Liver (tissue), 9 donors: Measurements from ENCODE around the gene GNAI2. TPM values are rescaled to one million over a fixed set of nuclear protein-coding genes. Genes with fewer than 3 reads are reported as not detected.

Source experiments
- DNase-seq: peaks from one replicate; pipeline ENCODE4 v3.0.0-alpha.2; 2017; ENCODE audit warnings: low spot score
- H3K27ac ChIP-seq, 2 donors: one replicate each; pipeline ENCODE4 v1.7.0; 2013; ENCODE audit warnings: inconsistent platforms in 2 of 2, low read length in 2 of 2, control low read depth in 1 of 2, low read depth in 1 of 2, mild to moderate bottlenecking in 1 of 2
- H3K27me3 ChIP-seq, 4 donors: one replicate each; pipeline versions ENCODE4 v1.6.1 to v1.7.0; 2013; ENCODE audit warnings: low read length in 3 of 4, inconsistent platforms in 1 of 4, mild to moderate bottlenecking in 1 of 4, moderate library complexity in 1 of 4; ENCODE audit not compliant: control insufficient read depth in 4 of 4, insufficient read depth in 4 of 4
- H3K36me3 ChIP-seq, 4 donors: one replicate each; pipeline versions ENCODE4 v1.6.1 to v1.7.0; 2013; ENCODE audit warnings: low read length in 3 of 4, mild to moderate bottlenecking in 3 of 4, low read depth in 1 of 4, moderate library complexity in 1 of 4; ENCODE audit not compliant: control insufficient read depth in 4 of 4, insufficient read depth in 3 of 4
- H3K4me1 ChIP-seq, 4 donors: one replicate each; pipeline versions ENCODE4 v1.6.1 to v1.7.0; 2013; ENCODE audit warnings: low read length in 3 of 4, mild to moderate bottlenecking in 3 of 4, moderate library complexity in 1 of 4; ENCODE audit not compliant: control insufficient read depth in 4 of 4, insufficient read depth in 4 of 4
- H3K4me3 ChIP-seq, 3 donors: one replicate each; pipeline versions ENCODE4 v1.6.1 to v1.7.0; 2013; ENCODE audit warnings: low read length in 3 of 3, control low read depth in 1 of 3, low read depth in 1 of 3, mild to moderate bottlenecking in 1 of 3
- H3K9ac ChIP-seq, 2 donors: one replicate each; pipeline ENCODE4 v1.7.0; 2013; ENCODE audit warnings: low read length in 2 of 2, mild to moderate bottlenecking in 2 of 2, moderate library complexity in 2 of 2, control low read depth in 1 of 2, low read depth in 1 of 2
- H3K9me3 ChIP-seq, 4 donors: one replicate each; pipeline versions ENCODE4 v1.6.1 to v1.7.0; 2013; ENCODE audit warnings: low read length in 3 of 4; ENCODE audit not compliant: control insufficient read depth in 4 of 4
- FOXA1 ChIP-seq: IDR thresholded peaks from 2 replicates; pipeline ENCODE4 v1.6.1; 2016; ENCODE audit warnings: antibody characterized with exemption
- GABPA ChIP-seq, 2 donors: IDR thresholded peaks in 1 of 2; conservative IDR thresholded peaks in 1 of 2; 2 replicates each; pipeline ENCODE4 v1.6.1; 2016; ENCODE audit warnings: antibody characterized with exemption in 2 of 2, mild to moderate bottlenecking in 1 of 2, moderate library complexity in 1 of 2
- HNF4A ChIP-seq, 2 donors: conservative IDR thresholded peaks; 2 replicates each; pipeline ENCODE4 v1.6.1; 2016; ENCODE audit warnings: antibody characterized with exemption in 2 of 2, mild to moderate bottlenecking in 2 of 2
- JUND ChIP-seq, 2 donors: IDR thresholded peaks; 2 replicates each; pipeline ENCODE4 v1.6.1; 2016; ENCODE audit warnings: antibody characterized with exemption in 2 of 2
- NR2F2 ChIP-seq: IDR thresholded peaks from 2 replicates; pipeline ENCODE4 v1.6.1; 2016; ENCODE audit warnings: antibody characterized with exemption
- RAD21 ChIP-seq, 2 donors: IDR thresholded peaks; 2 replicates each; pipeline ENCODE4 v1.6.1; 2016; ENCODE audit warnings: antibody characterized with exemption in 2 of 2, mild to moderate bottlenecking in 2 of 2
- RXRA ChIP-seq, 2 donors: IDR thresholded peaks; 2 replicates each; pipeline ENCODE4 v1.6.1; 2017 to 2018; ENCODE audit warnings: antibody characterized with exemption in 2 of 2, mild to moderate bottlenecking in 1 of 2
- SP1 ChIP-seq: IDR thresholded peaks from 2 replicates; pipeline ENCODE4 v1.6.1; 2018; ENCODE audit warnings: antibody characterized with exemption, mild to moderate bottlenecking
- TAF1 ChIP-seq: conservative IDR thresholded peaks from 2 replicates; pipeline ENCODE4 v1.6.1; 2016; ENCODE audit warnings: antibody characterized with exemption, mild to moderate bottlenecking
- YY1 ChIP-seq: IDR thresholded peaks from 2 replicates; pipeline ENCODE4 v1.6.1; 2016; ENCODE audit warnings: antibody characterized with exemption, mild to moderate bottlenecking
- WGBS: extraction: QIAGEN DNeasy Blood & Tissue Kit; methylation state at CpG from one replicate; pipeline ENCODE4 v1.1.7; 2013; 5-methylcytosine and 5-hydroxymethylcytosine counted together
- polyA plus RNA-seq, 2 donors: library from polyadenylated mRNA; stranded (reverse) in 1 of 2; unstranded in 1 of 2; fragments of 200-250 nt in 1 of 2; fragments of >200 nt in 1 of 2; fragmentation: Nextera tagmentation in 1 of 2; extraction: Ambion mirVana in 1 of 2; gene quantifications; one replicate each; pipeline versions ENCODE4 v1.2.1 to v1.2.3, GENCODE V29; 2013 to 2015
- total RNA-seq, 2 donors: library from RNA; depleted of rRNA; stranded (reverse); fragments of >200 nt; gene quantifications; one replicate each; pipeline ENCODE4 v1.2.3, GENCODE V29; 2014
- TF ChIP-seq, protein P1 (sequence below): IDR thresholded peaks from 2 replicates; pipeline ENCODE4 v1.6.1; 2016; ENCODE audit warnings: antibody characterized with exemption
- TF ChIP-seq, protein P2 (sequence below): IDR thresholded peaks from 2 replicates; pipeline ENCODE4 v1.6.1; 2016; ENCODE audit warnings: antibody characterized with exemption, mild to moderate bottlenecking
- TF ChIP-seq, protein P3 (sequence below): IDR thresholded peaks from 2 replicates; pipeline ENCODE4 v1.6.1; 2016; ENCODE audit warnings: antibody characterized with exemption
- TF ChIP-seq, protein P4 (sequence below): IDR thresholded peaks from 2 replicates; pipeline ENCODE4 v1.6.1; 2016; ENCODE audit warnings: antibody characterized with exemption
- TF ChIP-seq, protein P5 (sequence below): fragments of 150-350 bp; IDR thresholded peaks from 2 replicates; pipeline ENCODE4 v1.5.1; 2017; ENCODE audit warnings: improper control_type of control experiment, low read depth, low read length; ENCODE audit not compliant: missing input control
- donor health status: healthy.
- donor health status: healthy.
- donor health status: healthy.
- donor health status: healthy.
- donor health status: healthy.

Gene GNAI2
- total and polyA plus RNA-seq, 4 donors = 58.3 to 86.3 (median 62.3) TPM

DNA sequence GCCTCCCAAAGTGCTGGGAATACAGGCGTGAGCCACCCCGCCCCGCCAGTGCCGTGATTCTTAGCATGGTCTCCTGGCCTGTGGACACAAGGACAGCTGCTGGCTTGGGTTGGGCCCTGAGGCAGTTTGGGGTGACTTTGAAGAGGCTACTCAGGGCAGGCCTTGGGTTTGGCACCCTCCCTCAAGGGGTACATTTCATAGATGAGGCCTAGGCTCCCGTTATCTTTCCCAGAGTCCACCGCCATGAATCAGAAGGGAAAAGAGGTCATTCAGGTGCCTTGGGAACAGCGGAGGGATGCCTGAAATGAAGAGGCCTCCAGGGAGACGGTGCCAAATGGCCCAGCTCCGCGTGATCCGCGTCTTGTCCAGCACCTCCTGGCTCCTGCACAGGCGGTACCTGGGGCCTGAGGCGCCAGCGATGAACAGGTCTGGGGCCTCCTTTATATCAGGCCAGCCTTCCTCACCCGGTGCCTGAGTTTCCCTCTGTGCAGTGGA is 9.3 kb downstream of the GNAI2 start:
- Histone ChIP-seq H3K27me3 (no peaks in the 10 kb centered on the region), H3K9me3 (no peaks in the 10 kb centered on the region), H3K27ac (peak overlapping the region; percentile 72 to 77), H3K4me3 (no peak overlapping the region), H3K9ac (peak overlapping the region in 1 of 2 donors; percentile 20), H3K4me1 (peaks cover 11 to 88% (median 71%) of the 10 kb centered on the region in 4 donors), H3K36me3 (no peaks in the 10 kb centered on the region)
- no peak for DNase-seq
- WGBS = 69% methylated on average over 16 of the region's 16 CpGs
- no peak for TF ChIP-seq TAF1
- no peak for TF ChIP-seq RXRA (IDR thresholded peaks at IDR 0.05)
- no peak for TF ChIP-seq GABPA (IDR thresholded peaks at IDR 0.05 in 1 of 2, conservative IDR thresholded peaks at IDR 0.05 in 1 of 2)
- TF ChIP-seq, protein P1, sequence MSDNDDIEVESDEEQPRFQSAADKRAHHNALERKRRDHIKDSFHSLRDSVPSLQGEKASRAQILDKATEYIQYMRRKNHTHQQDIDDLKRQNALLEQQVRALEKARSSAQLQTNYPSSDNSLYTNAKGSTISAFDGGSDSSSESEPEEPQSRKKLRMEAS = no peak
- no peak for TF ChIP-seq RAD21 (IDR thresholded peaks at IDR 0.05)
- no peak for TF ChIP-seq YY1
- TF ChIP-seq, protein P2, sequence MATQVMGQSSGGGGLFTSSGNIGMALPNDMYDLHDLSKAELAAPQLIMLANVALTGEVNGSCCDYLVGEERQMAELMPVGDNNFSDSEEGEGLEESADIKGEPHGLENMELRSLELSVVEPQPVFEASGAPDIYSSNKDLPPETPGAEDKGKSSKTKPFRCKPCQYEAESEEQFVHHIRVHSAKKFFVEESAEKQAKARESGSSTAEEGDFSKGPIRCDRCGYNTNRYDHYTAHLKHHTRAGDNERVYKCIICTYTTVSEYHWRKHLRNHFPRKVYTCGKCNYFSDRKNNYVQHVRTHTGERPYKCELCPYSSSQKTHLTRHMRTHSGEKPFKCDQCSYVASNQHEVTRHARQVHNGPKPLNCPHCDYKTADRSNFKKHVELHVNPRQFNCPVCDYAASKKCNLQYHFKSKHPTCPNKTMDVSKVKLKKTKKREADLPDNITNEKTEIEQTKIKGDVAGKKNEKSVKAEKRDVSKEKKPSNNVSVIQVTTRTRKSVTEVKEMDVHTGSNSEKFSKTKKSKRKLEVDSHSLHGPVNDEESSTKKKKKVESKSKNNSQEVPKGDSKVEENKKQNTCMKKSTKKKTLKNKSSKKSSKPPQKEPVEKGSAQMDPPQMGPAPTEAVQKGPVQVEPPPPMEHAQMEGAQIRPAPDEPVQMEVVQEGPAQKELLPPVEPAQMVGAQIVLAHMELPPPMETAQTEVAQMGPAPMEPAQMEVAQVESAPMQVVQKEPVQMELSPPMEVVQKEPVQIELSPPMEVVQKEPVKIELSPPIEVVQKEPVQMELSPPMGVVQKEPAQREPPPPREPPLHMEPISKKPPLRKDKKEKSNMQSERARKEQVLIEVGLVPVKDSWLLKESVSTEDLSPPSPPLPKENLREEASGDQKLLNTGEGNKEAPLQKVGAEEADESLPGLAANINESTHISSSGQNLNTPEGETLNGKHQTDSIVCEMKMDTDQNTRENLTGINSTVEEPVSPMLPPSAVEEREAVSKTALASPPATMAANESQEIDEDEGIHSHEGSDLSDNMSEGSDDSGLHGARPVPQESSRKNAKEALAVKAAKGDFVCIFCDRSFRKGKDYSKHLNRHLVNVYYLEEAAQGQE = no peak
- no peak for TF ChIP-seq FOXA1
- TF ChIP-seq, protein P3, sequence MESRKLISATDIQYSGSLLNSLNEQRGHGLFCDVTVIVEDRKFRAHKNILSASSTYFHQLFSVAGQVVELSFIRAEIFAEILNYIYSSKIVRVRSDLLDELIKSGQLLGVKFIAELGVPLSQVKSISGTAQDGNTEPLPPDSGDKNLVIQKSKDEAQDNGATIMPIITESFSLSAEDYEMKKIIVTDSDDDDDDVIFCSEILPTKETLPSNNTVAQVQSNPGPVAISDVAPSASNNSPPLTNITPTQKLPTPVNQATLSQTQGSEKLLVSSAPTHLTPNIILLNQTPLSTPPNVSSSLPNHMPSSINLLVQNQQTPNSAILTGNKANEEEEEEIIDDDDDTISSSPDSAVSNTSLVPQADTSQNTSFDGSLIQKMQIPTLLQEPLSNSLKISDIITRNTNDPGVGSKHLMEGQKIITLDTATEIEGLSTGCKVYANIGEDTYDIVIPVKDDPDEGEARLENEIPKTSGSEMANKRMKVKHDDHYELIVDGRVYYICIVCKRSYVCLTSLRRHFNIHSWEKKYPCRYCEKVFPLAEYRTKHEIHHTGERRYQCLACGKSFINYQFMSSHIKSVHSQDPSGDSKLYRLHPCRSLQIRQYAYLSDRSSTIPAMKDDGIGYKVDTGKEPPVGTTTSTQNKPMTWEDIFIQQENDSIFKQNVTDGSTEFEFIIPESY = no peak
- TF ChIP-seq JUND (IDR thresholded peaks at IDR 0.05) = no peak
- TF ChIP-seq NR2F2 = no peak
- TF ChIP-seq SP1 = no peak
- TF ChIP-seq, protein P4, sequence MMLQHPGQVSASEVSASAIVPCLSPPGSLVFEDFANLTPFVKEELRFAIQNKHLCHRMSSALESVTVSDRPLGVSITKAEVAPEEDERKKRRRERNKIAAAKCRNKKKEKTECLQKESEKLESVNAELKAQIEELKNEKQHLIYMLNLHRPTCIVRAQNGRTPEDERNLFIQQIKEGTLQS = no peak
- TF ChIP-seq HNF4A (conservative IDR thresholded peaks at IDR 0.05) = no peak

DNA sequence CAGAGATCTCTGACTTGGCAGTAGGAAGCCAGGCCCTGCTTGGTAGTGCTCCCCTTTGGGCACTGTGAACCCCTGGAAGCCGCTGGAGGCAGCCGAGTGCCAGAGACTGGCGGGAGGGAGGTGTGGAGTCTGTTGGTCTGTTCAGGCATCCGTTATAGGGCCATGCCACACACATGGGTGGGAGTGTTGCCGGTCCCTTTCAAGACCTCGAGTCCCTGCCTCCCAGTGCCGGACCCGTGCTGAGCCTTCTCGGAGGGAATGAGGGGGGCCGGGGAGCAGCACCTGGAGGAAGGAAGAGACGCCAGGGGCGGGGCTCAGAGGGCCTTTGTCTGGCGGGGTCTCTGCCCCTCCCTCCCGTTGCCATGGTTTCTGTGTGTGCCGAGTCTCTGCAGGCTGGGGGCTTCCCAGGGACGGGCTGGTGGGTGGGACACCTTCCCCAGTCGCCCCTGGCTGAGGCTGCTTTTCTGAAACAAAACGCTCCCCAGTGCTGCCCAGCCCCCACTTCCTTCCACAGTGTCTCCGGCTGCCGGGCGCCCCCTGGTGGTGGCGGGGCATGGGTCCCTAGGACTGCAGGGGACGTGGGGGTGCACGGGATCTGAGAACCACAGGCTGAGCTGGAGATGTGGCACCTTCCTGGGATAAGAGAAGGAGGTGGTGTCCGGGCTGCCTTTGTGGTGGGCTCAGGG is 10.0 kb downstream of the GNAI2 start:
- no peaks in the 10 kb centered on the region for H3K36me3 ChIP-seq
- H3K27me3 ChIP-seq = no peaks in the 10 kb centered on the region
- no peaks in the 10 kb centered on the region for H3K9me3 ChIP-seq
- H3K4me1 ChIP-seq = peaks cover 9 to 85% (median 69%) of the 10 kb centered on the region in 4 donors
- TF ChIP-seq RAD21 (IDR thresholded peaks at IDR 0.05) = peak; percentile 80 to 88
- TF ChIP-seq, protein P5, sequence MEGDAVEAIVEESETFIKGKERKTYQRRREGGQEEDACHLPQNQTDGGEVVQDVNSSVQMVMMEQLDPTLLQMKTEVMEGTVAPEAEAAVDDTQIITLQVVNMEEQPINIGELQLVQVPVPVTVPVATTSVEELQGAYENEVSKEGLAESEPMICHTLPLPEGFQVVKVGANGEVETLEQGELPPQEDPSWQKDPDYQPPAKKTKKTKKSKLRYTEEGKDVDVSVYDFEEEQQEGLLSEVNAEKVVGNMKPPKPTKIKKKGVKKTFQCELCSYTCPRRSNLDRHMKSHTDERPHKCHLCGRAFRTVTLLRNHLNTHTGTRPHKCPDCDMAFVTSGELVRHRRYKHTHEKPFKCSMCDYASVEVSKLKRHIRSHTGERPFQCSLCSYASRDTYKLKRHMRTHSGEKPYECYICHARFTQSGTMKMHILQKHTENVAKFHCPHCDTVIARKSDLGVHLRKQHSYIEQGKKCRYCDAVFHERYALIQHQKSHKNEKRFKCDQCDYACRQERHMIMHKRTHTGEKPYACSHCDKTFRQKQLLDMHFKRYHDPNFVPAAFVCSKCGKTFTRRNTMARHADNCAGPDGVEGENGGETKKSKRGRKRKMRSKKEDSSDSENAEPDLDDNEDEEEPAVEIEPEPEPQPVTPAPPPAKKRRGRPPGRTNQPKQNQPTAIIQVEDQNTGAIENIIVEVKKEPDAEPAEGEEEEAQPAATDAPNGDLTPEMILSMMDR = peak; percentile 93
- TF ChIP-seq, protein P3 = no peak
- H3K9ac ChIP-seq = peak overlapping the region; percentile 20 to 61
- peak; percentile 96 for DNase-seq
- H3K4me3 ChIP-seq = no peak overlapping the region
- 14% methylated on average over 25 of the region's 25 CpGs for WGBS
- peak overlapping the region; percentile 72 to 77 for H3K27ac ChIP-seq
